PC-3 (cell line): ENCODE measurements around the gene ZWILCH.

Experiments used
- CTCF ChIP-seq: fragments of 300-600 bp; sonication (generic); conservative IDR thresholded peaks from 2 replicates; pipeline ENCODE4 v1.5.1; 2017; ENCODE audit warnings: antibody characterized with exemption, low read depth, mild to moderate bottlenecking, low read length
- EZH2phosphoT487 ChIP-seq: fragments of 300-600 bp; sonication (generic); IDR thresholded peaks from 2 replicates; pipeline ENCODE4 v1.6.1; 2018; ENCODE audit warnings: mild to moderate bottlenecking, antibody characterized with exemption, low read length, borderline replicate concordance

- TF ChIP-seq CTCF (no peak), EZH2phosphoT487 (no peak)
Observed at GRCh38 chr15:66574596-66574950, 69.4 kb downstream of the ZWILCH start.
